Nephron progenitor cell (in vitro differentiated cells): Measurements from ENCODE around the gene CR1.
A peak's percentile ranks its signal among the peaks of the same experiment; 100 is the strongest.

Experiments used
- DNase-seq: peaks from one replicate; pipeline ENCODE4 v3.0.0; 2021
- H3K27ac Mint-ChIP-seq: 2 replicates; pipeline ENCODE4 v1.8.0; 2021; ENCODE audit warnings: mild to moderate bottlenecking, moderate library complexity, mixed read lengths
- H3K27me3 Mint-ChIP-seq: 2 replicates; pipeline ENCODE4 v1.8.0; 2021; ENCODE audit warnings: mild to moderate bottlenecking, low read depth, mixed read lengths; ENCODE audit not compliant: poor library complexity
- H3K36me3 Mint-ChIP-seq: 2 replicates; pipeline ENCODE4 v1.8.0; 2021; ENCODE audit warnings: low read depth, mixed read lengths
- H3K4me1 Mint-ChIP-seq: 2 replicates; pipeline ENCODE4 v1.8.0; 2021; ENCODE audit warnings: mixed read lengths
- H3K4me3 Mint-ChIP-seq: 2 replicates; pipeline ENCODE4 v1.8.0; 2021; ENCODE audit warnings: mild to moderate bottlenecking, moderate library complexity, mixed read lengths
- H3K9me3 Mint-ChIP-seq: 2 replicates; pipeline ENCODE4 v1.8.0; 2021; ENCODE audit warnings: mild to moderate bottlenecking, moderate library complexity, mixed read lengths
- CTCF ChIP-seq: fragments of 200-600 bp; sonication (generic); IDR thresholded peaks from 2 replicates; pipeline ENCODE4 v1.5.0; 2021; ENCODE audit warnings: antibody characterized with exemption

CR1 gene

GRCh38 chr1:207495801-207496792 lies at the start of gene CR1:
Gene CR1 (plus strand): TSS chr1:207496157. CDS start chr1:207496268, 111 bp downstream.
- Mint-ChIP-seq H3K4me1 (peaks cover 5% of the 10 kb centered on the region), H3K9me3 (no peaks in the 10 kb centered on the region), H3K36me3 (no peaks in the 10 kb centered on the region), H3K27ac (no peak within 1 kb of the TSS), H3K4me3 (peak within 1 kb of the TSS; percentile 82), H3K27me3 (peaks cover 10% of the 10 kb centered on the region)
- peak; percentile 64 for DNase-seq
- TF ChIP-seq CTCF: no peak

GRCh38 chr1:207453710-207454045 lies 42.3 kb upstream of the CR1 start:
- Mint-ChIP-seq H3K9me3 (no peaks in the 10 kb centered on the region), H3K27ac (no peak overlapping the region), H3K36me3 (no peaks in the 10 kb centered on the region), H3K4me3 (peak overlapping the region; percentile 75), H3K27me3 (peaks cover 6% of the 10 kb centered on the region), H3K4me1 (no peaks in the 10 kb centered on the region)
- TF ChIP-seq CTCF: no peak
- no peak for DNase-seq

- H3K27me3 Mint-ChIP-seq: peaks cover 6% of the 10 kb centered on the region
- no peak for TF ChIP-seq CTCF
- H3K4me1 Mint-ChIP-seq: no peaks in the 10 kb centered on the region
- no peak within 1 kb of the TSS for H3K27ac Mint-ChIP-seq
- peak within 1 kb of the TSS; percentile 75 for H3K4me3 Mint-ChIP-seq
- H3K9me3 Mint-ChIP-seq: no peaks in the 10 kb centered on the region
- no peaks in the 10 kb centered on the region for H3K36me3 Mint-ChIP-seq
- peak; percentile 63 for DNase-seq
Measured at GRCh38 chr1:207454046-207454964, 41.7 kb upstream of the CR1 start, which contains the start of gene CR2. Gene CR2 (plus strand): TSS chr1:207454328. CDS start chr1:207454419, 91 bp downstream.

- Mint-ChIP-seq H3K27ac (no peak overlapping the region), H3K9me3 (no peaks in the 10 kb centered on the region), H3K27me3 (peaks cover 4% of the 10 kb centered on the region), H3K4me1 (no peaks in the 10 kb centered on the region), H3K4me3 (peak overlapping the region; percentile 74), H3K36me3 (no peaks in the 10 kb centered on the region)
- no peak for TF ChIP-seq CTCF
- no peak for DNase-seq
Measured at GRCh38 chr1:207455183-207455754, 40.7 kb upstream of the CR1 start.

GRCh38 chr1:207458414-207458813 lies 37.5 kb upstream of the CR1 start:
- H3K36me3 Mint-ChIP-seq: no peaks in the 10 kb centered on the region
- no peak overlapping the region for H3K27ac Mint-ChIP-seq
- peaks cover 11% of the 10 kb centered on the region for H3K27me3 Mint-ChIP-seq
- H3K9me3 Mint-ChIP-seq: no peaks in the 10 kb centered on the region
- TF ChIP-seq CTCF: no peak
- no peaks in the 10 kb centered on the region for H3K4me1 Mint-ChIP-seq
- H3K4me3 Mint-ChIP-seq: no peak overlapping the region
- no peak for DNase-seq
